Endothelial cell of umbilical vein (primary cell): ENCODE measurements around the gene CAMTA1.

Source experiments
- EZH2 ChIP-seq: IDR thresholded peaks from 2 replicates; pipeline ENCODE4 v1.6.1; 2012; ENCODE audit warnings: borderline replicate concordance, low read depth, mild to moderate bottlenecking, moderate library complexity, low read length, inconsistent platforms; ENCODE audit not compliant: severe bottlenecking
- GATA2 ChIP-seq: IDR thresholded peaks from 2 replicates; pipeline ENCODE4 v1.7.0; 2011; ENCODE audit warnings: low read depth, mild to moderate bottlenecking, moderate library complexity, mixed read lengths, low read length; ENCODE audit not compliant: insufficient read length, insufficient read depth
- MAX ChIP-seq: IDR thresholded peaks from 2 replicates; pipeline ENCODE4 v1.6.1; 2011; ENCODE audit not compliant: insufficient read depth, insufficient read length
- POLR2A ChIP-seq: IDR thresholded peaks from 2 replicates; pipeline ENCODE4 v1.6.1; 2012; ENCODE audit warnings: low read depth, mild to moderate bottlenecking, control low read depth, low read length
- POLR2AphosphoS5 ChIP-seq: IDR thresholded peaks from 2 replicates; pipeline ENCODE4 v1.6.1; 2012; ENCODE audit warnings: low read depth, mild to moderate bottlenecking, control low read depth, low read length, moderate library complexity; ENCODE audit not compliant: insufficient read depth
- TF ChIP-seq, protein P1 (sequence below), 2 donors: IDR thresholded peaks; 1 replicate in 1 of 2; 2 replicates in 1 of 2; pipeline ENCODE4 v1.5.1; 2011; ENCODE audit warnings: low read length in 2 of 2, mild to moderate bottlenecking in 2 of 2, moderate library complexity in 2 of 2, control low read depth in 1 of 2, inconsistent platforms in 1 of 2, low read depth in 1 of 2; ENCODE audit not compliant: insufficient read depth in 1 of 2; ENCODE audit errors: extremely low read depth in 1 of 2

GRCh38 chr1:7468248-7468647 is 683.0 kb downstream of the CAMTA1 start:
- no peak for TF ChIP-seq EZH2
- TF ChIP-seq, protein P1, sequence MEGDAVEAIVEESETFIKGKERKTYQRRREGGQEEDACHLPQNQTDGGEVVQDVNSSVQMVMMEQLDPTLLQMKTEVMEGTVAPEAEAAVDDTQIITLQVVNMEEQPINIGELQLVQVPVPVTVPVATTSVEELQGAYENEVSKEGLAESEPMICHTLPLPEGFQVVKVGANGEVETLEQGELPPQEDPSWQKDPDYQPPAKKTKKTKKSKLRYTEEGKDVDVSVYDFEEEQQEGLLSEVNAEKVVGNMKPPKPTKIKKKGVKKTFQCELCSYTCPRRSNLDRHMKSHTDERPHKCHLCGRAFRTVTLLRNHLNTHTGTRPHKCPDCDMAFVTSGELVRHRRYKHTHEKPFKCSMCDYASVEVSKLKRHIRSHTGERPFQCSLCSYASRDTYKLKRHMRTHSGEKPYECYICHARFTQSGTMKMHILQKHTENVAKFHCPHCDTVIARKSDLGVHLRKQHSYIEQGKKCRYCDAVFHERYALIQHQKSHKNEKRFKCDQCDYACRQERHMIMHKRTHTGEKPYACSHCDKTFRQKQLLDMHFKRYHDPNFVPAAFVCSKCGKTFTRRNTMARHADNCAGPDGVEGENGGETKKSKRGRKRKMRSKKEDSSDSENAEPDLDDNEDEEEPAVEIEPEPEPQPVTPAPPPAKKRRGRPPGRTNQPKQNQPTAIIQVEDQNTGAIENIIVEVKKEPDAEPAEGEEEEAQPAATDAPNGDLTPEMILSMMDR (IDR thresholded peaks at IDR 0.05; ENCODE audit: extremely low read depth in 1 of 2, insufficient read depth in 1 of 2, low read depth in 1 of 2, low read length in 2 of 2), result no peak
- TF ChIP-seq POLR2AphosphoS5, result no peak
- TF ChIP-seq GATA2, result no peak
- TF ChIP-seq POLR2A, result no peak
- no peak for TF ChIP-seq MAX
